GM10266 (cell line): ENCODE data around the gene AQP12B.

ENCODE experiments used
- DNase-seq: peaks from one replicate; pipeline ENCODE4 v3.0.0; 2012; ENCODE audit errors: extremely low spot score
- TF ChIP-seq, protein P1 (sequence below): IDR thresholded peaks from 2 replicates; pipeline ENCODE4 v1.5.1; 2012; ENCODE audit warnings: mild to moderate bottlenecking, low read depth; ENCODE audit not compliant: control insufficient read depth, insufficient read depth; ENCODE audit errors: missing control alignments

Gene AQP12B

DNA sequence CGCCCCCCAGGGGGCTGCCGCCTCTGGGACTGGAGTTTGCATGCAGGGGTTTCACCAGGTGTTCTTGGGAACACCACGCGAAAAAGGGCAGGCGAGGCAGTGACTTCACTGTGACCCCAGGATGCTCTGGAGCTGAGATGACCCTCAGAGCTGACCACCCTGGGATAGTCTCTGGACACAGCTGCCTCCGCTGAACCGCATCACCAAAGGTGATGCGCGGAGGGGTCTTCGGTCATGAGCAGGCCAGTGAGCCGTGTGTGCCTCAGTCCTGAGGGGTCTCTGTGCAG is 39.9 kb downstream of the AQP12B start:
- TF ChIP-seq, protein P1, sequence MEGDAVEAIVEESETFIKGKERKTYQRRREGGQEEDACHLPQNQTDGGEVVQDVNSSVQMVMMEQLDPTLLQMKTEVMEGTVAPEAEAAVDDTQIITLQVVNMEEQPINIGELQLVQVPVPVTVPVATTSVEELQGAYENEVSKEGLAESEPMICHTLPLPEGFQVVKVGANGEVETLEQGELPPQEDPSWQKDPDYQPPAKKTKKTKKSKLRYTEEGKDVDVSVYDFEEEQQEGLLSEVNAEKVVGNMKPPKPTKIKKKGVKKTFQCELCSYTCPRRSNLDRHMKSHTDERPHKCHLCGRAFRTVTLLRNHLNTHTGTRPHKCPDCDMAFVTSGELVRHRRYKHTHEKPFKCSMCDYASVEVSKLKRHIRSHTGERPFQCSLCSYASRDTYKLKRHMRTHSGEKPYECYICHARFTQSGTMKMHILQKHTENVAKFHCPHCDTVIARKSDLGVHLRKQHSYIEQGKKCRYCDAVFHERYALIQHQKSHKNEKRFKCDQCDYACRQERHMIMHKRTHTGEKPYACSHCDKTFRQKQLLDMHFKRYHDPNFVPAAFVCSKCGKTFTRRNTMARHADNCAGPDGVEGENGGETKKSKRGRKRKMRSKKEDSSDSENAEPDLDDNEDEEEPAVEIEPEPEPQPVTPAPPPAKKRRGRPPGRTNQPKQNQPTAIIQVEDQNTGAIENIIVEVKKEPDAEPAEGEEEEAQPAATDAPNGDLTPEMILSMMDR: no peak
- peak; percentile 15 for DNase-seq

DNA sequence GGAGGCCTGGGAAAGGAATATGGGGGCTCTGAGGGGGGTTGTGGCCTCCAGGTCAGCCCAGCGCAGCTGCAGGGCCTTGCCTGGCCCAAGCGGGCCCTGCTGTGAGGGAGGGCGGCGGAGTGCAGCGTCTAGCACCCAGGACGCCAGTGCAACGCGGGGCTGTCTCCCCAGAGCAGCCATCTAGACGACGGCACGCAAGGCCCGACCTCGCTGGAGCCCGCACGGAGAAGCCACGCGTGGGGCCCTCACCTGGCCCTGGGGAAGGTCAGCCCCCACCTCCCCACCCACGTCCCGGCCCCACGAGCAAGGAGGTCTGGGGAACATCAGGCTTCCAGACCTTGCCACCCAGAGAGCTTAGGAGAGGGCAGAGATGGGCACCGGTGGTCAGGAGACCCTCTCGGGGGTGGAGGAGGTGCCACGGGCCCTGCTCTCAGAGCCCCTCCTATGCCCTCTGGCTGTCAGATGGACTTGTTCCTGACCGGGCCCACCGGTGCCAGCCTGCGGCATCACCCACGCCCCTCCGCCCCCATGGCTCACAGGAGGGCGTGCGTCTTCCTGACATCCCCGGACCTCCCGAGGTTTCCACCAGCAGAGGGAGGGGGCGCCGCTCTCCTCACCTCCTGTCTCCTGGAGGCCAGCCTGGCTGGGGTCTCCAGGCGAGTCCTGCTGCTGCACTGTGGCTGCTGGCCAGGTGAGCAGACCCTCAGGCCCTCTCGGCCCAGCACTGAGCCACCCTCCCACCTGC is 40.5 kb downstream of the AQP12B start:
- TF ChIP-seq, protein P1: no peak
- no peak for DNase-seq

DNA sequence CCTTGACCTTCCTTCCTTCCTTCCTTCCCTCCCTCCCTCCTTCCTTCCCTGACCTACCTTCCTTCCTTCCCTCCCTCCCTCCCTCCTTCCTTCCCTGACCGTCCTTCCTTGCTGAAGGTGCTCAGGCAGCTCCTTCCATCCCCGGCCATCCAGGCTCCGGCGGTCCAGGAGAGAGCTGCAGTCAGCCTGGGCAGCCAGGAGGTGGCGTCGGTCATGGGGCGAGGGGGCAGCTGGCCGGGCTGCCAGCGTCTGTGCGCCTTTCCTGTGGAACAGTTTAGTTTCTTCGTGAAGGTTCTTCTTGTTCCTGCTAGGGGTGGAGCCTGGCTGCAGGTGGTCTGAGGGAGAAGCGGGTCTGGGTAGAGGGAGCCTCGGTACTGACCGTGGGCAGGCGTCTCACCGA is 41.7 kb downstream of the AQP12B start:
- no peak for DNase-seq
- TF ChIP-seq, protein P1: no peak

DNA sequence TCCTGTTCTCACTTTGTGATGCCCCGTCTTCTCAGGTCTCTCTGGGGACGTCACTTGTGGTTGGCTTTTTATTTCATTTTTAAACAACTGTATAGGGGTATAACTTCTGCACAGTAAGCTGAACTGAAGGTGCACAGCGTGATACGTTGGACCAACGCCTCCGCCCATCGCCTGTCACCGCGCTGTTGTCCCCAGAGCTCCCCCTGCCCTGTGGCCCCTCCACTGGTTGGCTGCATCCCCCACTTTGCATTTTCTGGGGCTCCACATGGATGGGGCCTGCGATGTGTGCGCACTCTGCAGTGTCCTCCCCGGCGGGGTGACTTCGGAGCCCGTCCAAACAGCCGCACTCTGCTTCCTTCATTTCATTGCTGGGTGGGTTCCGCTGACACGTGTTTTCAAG is 43.1 kb downstream of the AQP12B start:
- TF ChIP-seq, protein P1: no peak
- no peak for DNase-seq

DNA sequence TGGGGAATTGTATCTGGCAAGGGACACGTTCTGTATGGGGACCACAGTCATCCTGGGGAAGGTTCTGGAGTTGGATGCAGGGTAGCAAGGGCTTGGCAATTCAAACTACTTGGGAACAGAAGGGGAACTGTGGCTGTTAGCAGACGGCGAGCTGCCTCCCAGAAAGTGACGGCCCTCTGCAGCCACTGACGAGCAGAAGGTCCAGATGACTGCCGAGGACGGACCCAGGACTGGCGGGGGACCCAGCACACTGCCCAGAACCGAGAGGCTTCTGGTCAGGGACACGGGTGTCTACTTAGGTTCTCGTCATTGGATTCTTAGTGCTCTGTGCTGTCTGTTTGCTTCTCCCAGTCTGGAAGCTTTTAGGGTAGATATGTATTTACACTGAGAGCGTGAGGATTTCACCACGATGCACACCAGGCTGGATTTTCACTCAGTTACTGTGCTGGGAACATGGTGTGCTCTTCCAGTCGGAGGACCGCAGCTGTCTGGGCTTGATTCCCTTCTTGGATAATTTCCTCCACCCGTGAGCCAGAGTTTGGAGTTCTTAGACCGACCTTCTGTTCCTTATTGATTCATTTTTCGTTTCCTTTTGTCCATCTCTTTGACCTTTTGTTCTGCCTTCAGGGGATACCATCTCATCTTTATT is 44.0 kb downstream of the AQP12B start:
- no peak for DNase-seq
- TF ChIP-seq, protein P1: no peak

DNA sequence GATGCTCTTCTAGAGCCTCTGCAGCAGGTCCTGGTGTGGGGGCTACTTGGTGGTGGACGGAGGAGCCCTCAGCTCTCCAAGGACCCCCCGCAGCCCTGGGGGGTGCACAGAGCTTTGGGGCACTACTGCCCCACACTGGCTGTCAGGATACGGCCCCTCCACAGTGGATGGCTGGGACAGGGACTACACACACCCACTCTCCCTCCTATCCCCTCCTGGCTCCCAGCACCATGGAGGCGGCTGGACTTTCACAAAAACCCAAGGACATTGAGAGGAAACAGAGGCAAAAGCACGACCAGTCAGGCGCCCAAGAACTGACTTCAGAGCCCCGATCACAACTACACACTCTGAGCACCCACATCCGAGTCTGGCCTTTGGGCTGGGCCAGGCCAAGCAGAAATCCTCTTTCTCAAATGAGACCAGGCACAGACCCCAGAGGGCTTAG is 44.8 kb downstream of the AQP12B start:
- TF ChIP-seq, protein P1: no peak

More for the DNA sequence above, 44.8 kb downstream of the AQP12B start:
- no peak for DNase-seq
